Colonic mucosa (tissue), 4 donors: ENCODE data around the gene TBC1D22A. TPM values are rescaled to one million over a fixed set of nuclear protein-coding genes. Genes with fewer than 3 reads are reported as not detected.

Source experiments
- DNase-seq: peaks from one replicate; pipeline ENCODE4 v3.0.0-alpha.2; 2020
- H3K27ac ChIP-seq: fragments of 200-600 bp; one replicate; pipeline ENCODE4 v1.8.0; 2021
- H3K27me3 ChIP-seq: fragments of 200-600 bp; one replicate; pipeline ENCODE4 v1.8.0; 2021
- H3K36me3 ChIP-seq: fragments of 200-600 bp; one replicate; pipeline ENCODE4 v1.8.0; 2021
- H3K4me1 ChIP-seq: fragments of 200-600 bp; one replicate; pipeline ENCODE4 v1.8.0; 2021; ENCODE audit warnings: mild to moderate bottlenecking
- H3K4me3 ChIP-seq: fragments of 200-600 bp; one replicate; pipeline ENCODE4 v1.8.0; 2021
- H3K9ac ChIP-seq, 2 donors: one replicate each; pipeline ENCODE4 v1.7.0; 2013; ENCODE audit warnings: control low read depth in 2 of 2, low read depth in 2 of 2, low read length in 2 of 2
- H3K9me3 ChIP-seq: fragments of 200-600 bp; one replicate; pipeline ENCODE4 v1.8.0; 2021
- CTCF ChIP-seq: fragments of 200-600 bp; IDR thresholded peaks from one replicate; pipeline ENCODE4 v1.8.0; 2022; ENCODE audit warnings: antibody characterized with exemption, mild to moderate bottlenecking
- intact Hi-C: fragments of 100-400 bp; cut with DNase I; formaldehyde crosslinking; loops from one replicate; pipeline ENCODE4 v1.14.1; 2022
- total RNA-seq, 2 donors: library from RNA; stranded (reverse); fragmentation: NEBNext Ultra II Directional in 1 of 2; extraction: Animal tissue kit (Norgen Biotek cat#: 25700) in 1 of 2; gene quantifications; one replicate each; pipeline ENCODE4 v1.2.1, GENCODE V29; 2021
- donor health status: healthy.
- donor health status: DM: no; HTN: no; CAD: no.
- donor health status: DM: no; HTN: no; CAD: no.

The TBC1D22A gene
- total RNA-seq, 2 donors from 2014 or later, result 34.2 to 36.4 TPM

- no peaks in the 10 kb centered on the region for H3K27me3 ChIP-seq
- no peak overlapping the region for H3K9ac ChIP-seq
- DNase-seq, result peak; percentile 17
- no peaks in the 10 kb centered on the region for H3K36me3 ChIP-seq
- H3K9me3 ChIP-seq, result no peaks in the 10 kb centered on the region
- intact Hi-C loops, result no loop called here
- TF ChIP-seq CTCF, result no peak
- no peak overlapping the region for H3K4me3 ChIP-seq
- no peaks in the 10 kb centered on the region for H3K4me1 ChIP-seq
- no peak overlapping the region for H3K27ac ChIP-seq
These were observed 447.1 kb downstream of the TBC1D22A start for GRCh38 chr22:47209547-47210023.

- no peak for TF ChIP-seq CTCF
- H3K9me3 ChIP-seq, result no peaks in the 10 kb centered on the region
- DNase-seq, result peak; percentile 11
- H3K27me3 ChIP-seq, result no peaks in the 10 kb centered on the region
- no peak overlapping the region for H3K4me3 ChIP-seq
- no peak overlapping the region for H3K9ac ChIP-seq
- H3K4me1 ChIP-seq, result no peaks in the 10 kb centered on the region
- intact Hi-C loops, result no loop called here
- no peaks in the 10 kb centered on the region for H3K36me3 ChIP-seq
- no peak overlapping the region for H3K27ac ChIP-seq
These were observed 447.7 kb downstream of the TBC1D22A start for GRCh38 chr22:47210112-47210657.

- no peak overlapping the region for H3K9ac ChIP-seq
- H3K4me1 ChIP-seq, result no peaks in the 10 kb centered on the region
- no peaks in the 10 kb centered on the region for H3K36me3 ChIP-seq
- no peak overlapping the region for H3K27ac ChIP-seq
- TF ChIP-seq CTCF, result no peak
- H3K4me3 ChIP-seq, result no peak overlapping the region
- H3K9me3 ChIP-seq, result no peaks in the 10 kb centered on the region
- DNase-seq, result peak; percentile 7
- H3K27me3 ChIP-seq, result no peaks in the 10 kb centered on the region
- intact Hi-C loops, result no loop called here
These were observed 448.2 kb downstream of the TBC1D22A start for GRCh38 chr22:47210686-47211085.

GRCh38 chr22:47213571-47214230 is 451.3 kb downstream of the TBC1D22A start:
- intact Hi-C loops, result no loop called here
- no peaks in the 10 kb centered on the region for H3K36me3 ChIP-seq
- H3K4me1 ChIP-seq, result no peaks in the 10 kb centered on the region
- H3K27me3 ChIP-seq, result no peaks in the 10 kb centered on the region
- peak; percentile 38 for DNase-seq
- TF ChIP-seq CTCF, result peak; percentile 63
- no peak overlapping the region for H3K9ac ChIP-seq
- H3K27ac ChIP-seq, result no peak overlapping the region
- H3K4me3 ChIP-seq, result no peak overlapping the region
- H3K9me3 ChIP-seq, result no peaks in the 10 kb centered on the region

GRCh38 chr22:47215851-47216250 is 453.4 kb downstream of the TBC1D22A start:
- intact Hi-C loops, result no loop called here
- DNase-seq, result peak; percentile 3

More at GRCh38 chr22:47215851-47216250, 453.4 kb downstream of the TBC1D22A start:
- Histone ChIP-seq H3K9ac (no peak overlapping the region), H3K9me3 (no peaks in the 10 kb centered on the region), H3K4me1 (no peaks in the 10 kb centered on the region), H3K36me3 (no peaks in the 10 kb centered on the region), H3K4me3 (no peak overlapping the region), H3K27ac (no peak overlapping the region), H3K27me3 (no peaks in the 10 kb centered on the region)
- TF ChIP-seq CTCF, result no peak
